Stimulated activated CD8-positive, alpha-beta memory T cell treated with anti-CD3 and anti-CD28 coated beads, Interleukin-12 subunit alpha, Interleukin-12 subunit beta, amount 100 ng/mL, for 24 hours (primary cell): Measurements from ENCODE around the gene HOMER2.

ENCODE experiments used
- DNase-seq: peaks from one replicate; pipeline ENCODE4 v3.0.0-alpha.2; 2020; ENCODE audit errors: extremely low read depth

HOMER2 gene

DNA sequence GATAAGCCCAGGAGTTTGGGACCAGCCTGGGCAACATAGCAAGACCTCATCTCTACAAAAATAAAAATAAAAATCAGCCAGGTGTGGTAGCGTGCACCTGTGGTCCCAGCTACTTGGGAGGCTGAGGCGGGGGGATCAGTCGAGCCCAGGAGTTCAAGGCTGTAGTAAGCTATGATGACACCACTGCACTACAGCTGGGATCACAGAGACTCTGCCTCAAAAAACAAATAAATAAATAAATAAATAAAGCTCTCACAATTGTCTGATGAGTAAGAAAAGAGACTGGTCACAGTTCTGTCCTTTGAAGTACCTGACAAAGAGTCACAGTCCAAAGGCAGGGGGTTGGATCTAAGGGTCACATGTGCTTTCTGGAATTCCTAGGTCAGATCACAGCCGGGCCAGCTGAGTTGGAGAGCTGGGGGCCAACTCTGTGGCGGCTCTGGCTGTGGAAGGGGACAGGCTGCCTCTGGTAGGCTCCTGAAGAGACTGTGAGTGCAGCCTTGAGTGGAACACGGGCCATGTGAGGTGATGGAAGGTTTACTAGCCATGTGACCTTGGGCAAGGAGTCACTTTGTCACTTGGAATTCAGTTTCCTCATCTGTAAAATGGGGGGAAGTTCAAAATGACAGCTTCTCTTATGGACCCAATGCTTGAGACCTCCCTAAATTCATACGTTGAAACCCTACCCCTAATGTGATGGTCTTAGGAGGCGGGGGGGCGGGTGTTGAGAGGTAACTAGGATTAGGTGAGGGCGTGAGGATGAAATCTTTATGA is 95.9 kb downstream of the HOMER2 start:
- DNase-seq, result no peak

DNA sequence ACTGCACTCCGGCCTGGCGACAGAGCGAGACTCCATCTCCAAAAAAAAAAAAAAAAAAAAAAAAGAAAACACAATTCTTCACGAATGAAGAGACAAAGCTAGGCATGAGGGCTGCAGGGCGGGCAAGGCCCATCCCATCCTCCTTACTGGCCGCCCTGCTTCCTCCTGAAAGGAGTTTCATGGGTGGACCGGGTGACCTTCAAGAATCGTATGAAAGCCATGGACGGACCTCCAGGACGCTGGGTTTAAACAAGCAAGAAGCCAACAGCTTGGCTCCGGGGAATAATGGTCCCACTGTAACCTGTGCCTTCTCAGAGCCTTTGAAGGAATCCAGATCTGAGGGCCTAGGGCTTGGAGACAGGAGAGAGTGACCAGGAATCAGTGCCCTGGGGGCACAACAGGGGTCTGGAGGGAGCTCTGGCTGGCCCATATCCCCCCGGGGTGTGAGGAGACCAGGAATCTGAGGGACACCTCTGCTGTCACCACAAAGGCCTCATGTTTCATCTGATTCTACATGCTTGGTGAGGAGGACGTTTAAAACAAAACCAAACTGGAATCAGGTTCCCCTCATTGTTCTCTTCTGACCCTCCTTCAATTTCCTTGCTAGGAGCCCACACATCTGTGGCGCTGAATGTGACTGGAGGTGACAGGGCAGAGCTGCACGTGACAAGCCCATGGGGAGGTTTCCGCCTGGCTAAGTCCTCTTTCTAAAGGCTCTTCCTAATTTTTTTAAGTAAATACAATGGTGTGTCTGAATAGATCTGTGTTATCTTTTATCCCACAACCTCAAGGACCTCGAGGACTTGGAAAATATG is 97.0 kb downstream of the HOMER2 start:
- no peak for DNase-seq

DNA sequence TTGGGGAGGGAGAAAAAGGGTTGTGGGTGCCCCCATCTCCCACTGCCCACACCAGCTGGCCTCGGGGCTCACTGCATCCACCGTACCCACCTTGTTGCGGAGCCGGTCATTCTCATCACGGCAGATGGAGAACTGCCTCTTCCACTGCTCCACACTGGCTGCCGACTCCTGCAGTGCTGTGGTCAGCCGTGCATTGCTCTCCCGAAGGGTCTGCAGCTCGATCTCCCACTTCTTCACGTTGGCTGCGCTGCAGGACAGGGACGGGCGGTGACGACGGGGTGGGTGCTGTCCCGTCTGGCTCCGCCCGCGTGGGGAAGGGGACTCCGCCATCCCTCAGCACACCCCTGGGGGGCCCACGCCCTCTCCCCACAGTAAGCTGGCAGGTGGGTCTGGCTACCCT is 98.0 kb downstream of the HOMER2 start:
- no peak for DNase-seq

DNA sequence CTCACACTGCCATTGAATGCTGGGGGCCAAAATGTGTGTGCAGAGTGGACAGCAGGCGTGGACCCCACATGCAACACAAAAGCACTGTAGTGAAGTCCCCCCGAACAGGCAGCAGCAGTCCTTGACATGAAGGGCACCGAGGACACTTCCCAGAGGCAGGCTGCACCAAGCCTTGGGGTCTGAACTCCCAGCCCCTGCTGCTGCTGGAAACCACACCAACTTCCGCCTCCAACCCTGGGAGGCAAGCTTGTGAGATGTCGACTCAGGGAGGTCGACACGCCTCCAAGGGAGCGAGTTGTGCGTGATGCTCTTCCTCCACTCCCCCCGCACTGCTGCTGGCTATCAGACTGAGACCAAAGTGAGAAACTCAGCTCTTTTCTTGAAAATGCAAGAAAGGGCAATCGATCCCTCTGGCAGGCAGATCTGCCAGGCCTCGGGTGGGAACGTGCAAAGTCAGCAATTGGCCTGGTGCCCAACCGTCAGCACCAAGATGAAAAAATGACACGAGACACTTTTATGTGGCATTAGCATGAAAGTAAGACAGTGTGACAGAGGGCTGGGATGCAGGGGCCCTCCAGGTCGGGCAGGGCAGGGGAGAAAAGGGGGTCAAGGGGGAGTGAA is 99.5 kb downstream of the HOMER2 start:
- DNase-seq, result no peak

DNA sequence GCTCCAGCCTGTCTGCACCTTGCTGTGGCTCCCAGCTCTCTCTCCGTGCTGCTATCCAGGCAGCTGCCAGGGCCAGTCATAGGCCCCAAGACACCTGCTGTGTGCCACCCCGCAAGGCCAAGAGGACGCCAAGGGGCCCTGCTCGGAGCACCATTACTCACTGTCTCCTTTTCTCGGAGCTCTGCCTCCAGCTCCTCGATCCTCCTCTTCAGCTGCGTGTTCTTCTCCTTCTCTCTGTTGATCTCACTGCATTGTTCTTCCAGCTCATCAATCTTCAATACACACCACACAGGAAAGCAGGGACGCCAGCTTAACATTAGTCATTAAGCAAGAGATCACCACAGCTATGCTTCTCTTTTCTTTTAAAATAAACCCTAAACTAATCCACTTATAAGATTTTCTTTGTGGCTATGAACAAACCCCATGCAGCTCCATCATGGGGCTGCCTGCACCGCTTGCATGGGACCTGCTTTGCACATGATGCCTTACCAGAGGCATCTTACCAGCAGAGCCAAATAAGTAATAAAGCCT is 100.5 kb downstream of the HOMER2 start:
- no peak for DNase-seq

DNA sequence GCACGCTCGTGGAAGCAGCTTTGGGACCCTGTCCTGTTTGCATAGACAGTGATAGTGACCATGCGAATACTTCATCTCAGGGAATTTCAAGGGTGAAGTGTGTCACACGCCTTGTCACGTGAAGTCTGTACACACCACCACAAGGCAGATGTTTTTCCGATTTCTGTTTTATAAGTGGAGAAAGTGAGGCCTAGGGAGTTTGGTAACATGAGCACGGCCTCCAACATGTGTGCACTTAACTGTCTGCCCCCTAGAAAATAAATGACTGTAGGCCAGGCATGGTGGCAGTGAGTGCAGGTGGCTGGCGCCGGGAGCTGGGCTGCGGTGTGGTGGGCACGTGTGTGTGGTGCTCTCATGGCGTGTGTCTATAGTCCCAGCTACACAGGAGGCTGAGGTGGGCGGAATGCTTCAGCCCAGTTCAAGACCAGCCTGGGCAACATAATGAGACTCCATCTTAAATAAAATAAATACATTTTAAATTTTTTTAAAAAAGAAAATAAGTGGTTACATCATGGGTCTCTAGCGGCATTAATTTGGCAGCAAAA is 101.1 kb downstream of the HOMER2 start:
- DNase-seq, result no peak

DNA sequence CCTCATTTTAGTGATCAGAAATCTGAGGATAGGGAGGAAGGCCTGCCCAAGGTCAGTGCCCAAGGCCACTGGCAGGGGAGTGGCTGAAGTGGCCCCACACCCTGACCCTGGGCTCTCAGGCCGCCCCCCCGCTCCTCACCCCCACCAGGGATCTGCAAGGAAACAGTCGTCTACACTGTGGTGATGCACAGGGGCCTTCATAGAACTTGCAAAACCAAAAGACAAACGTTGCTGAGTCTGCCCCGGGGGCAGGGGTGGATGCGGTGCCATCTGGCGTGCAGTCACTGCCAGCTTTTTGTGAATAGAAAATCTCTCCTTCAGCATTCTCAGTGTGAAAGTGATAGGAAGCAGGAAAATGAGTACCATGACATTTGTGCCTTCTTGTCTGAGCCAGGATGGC is 101.8 kb downstream of the HOMER2 start:
- DNase-seq, result no peak

DNA sequence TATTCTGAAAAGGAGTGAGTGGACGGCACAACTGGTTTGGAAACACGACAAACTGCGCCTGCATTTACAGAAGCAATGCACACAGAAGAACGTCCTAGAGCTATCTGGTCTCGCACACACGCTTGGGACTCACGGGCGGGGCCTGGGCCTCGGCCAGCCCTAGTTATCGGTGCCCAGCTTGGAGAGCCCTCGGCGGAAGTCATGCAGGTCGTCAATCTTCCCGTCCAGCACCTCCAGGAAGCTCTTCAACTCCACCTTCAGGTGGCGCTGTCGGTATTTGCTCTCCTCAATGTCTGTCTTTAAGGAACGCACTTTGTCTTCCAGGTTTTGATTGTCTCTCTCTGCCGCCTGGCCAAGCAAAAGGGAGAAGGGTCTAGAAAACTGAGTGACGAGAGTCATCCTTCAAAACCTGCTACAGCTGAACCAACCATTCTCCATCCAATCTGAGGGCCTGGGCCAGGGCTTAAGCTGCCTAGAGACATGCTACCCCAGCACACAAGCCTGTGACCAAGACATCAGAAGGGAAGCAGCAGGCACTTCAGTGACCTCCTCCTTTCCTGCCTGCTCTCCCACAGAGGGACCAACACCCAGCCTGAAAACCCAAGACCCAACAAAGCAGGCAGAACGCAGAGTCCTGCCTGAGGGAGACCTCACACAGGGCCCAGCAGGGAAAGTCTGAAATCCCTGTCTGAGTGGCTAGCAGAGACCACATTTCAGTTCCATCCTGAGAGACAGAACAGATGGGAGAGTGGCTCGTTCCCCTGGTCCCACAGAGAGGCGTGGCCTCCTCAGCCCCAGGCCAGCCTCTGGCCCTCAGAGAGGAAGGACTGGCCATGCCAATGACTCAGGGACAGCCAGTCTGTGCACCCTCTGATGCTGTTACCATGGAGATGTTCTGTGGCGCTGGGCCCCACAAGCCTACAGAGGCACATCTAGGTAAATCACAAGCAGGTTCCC is 102.7 kb downstream of the HOMER2 start:
- DNase-seq, result peak; percentile 7

DNA sequence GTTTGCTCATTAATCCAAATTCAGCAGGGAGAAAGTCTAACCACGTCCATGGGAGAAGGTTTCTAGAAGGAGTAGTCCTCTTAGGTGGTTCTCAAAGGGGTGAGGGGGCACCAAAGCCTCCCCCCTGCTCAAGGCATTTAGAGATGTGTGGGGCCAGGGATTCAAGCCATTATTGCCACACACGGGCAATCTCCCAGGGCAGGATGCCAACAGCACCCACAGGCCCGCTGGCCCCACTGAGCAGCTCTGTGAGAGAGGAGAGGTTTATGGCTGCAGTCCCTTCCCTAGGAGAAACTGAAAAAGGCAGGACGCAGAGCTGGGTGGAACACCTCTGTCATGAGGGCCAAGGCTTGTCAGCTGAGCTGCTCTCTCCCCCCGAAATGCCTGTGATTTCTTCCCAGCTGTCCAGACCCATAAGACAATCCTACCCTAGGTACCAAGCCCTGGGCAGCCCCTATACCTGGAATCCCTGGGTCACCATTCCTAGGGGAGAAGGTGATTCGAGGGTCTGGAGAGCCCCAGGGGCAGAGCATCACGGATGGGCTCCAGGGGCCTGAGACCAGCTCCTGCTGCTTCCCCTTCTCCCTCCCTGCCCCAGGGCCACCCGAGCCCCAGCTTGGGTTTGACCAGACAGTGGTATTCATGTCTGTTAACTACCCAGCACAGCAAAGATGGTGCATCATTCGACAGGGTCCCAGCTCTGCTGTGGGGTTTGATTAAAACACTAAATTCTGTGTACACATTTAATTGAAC is 104.1 kb downstream of the HOMER2 start:
- no peak for DNase-seq

DNA sequence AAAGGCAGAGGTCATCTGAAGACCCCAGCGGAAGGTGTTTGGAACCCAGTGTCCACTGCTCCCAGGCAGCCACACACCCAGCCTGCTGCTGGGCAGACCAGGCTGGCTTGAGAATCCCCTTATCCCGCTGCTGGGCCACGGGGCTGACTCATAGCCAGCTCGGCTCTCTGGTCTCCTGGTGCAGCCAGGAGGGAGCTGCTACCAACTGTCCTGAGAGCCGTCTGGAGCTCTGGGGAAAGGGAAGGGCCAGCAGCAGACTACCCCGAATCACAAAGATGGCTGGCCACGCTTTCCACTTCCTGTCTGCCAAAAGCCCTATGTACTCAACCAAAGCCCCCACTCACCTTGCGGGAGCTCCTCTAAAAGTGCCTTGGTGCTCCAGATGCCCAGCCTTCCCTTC is 104.8 kb downstream of the HOMER2 start:
- no peak for DNase-seq

DNA sequence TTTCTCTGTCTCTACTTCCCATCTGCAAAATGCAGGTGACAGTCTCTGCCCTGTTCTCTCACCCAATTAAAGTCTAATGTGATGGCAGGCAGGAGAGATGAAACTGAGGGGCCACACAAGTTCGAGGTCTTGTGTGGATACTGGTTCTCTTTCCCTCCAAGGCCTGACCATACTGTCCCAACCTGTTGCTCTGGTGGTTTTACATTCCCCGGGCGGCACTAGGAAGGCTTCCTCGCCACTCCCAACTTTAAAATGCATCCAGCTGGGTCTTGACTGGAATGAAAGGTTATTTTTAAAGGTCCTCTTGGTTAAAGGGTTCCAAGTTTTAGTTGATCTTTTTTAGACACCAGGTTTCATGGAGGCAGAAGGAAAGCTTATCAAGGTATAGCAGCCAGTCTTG is 105.9 kb downstream of the HOMER2 start:
- DNase-seq, result no peak

DNA sequence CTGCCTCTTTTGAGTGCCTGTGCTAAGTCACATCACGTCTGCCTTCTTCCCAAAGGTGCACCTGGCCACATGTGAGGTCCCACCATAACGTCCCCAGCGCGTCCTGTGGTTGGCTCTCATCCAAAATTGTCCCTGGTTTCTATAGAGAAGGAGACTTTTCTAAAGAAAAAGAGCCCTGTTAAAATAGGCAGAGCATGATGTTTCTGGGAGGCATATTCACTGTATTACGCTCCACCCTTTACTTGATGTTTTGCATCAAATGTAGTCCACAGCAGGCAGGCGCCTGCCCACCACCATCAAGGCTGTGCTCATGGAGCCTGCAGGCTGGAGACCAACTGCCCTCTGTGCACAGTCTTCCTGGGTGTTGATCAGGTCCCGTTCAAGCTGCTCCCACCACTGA is 106.8 kb downstream of the HOMER2 start:
- DNase-seq, result no peak

DNA sequence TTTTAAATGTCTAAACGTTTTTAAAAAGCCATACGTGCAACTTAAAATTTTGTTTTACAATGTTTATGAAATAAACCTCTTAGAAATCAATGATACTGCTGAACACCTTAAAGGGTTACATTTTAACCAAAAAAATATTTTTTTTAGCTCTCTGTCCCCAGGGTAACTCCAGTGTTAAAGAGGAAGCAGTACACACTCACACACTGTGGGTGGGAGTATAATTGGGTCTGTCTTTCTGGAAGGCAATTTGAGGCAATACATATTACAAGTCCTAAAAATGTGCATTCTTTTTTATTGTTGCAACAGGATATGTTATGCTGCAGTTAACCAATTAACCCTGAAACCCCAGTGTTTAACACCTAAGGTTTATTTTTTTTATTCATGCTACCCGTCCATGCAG is 109.0 kb downstream of the HOMER2 start:
- no peak for DNase-seq

DNA sequence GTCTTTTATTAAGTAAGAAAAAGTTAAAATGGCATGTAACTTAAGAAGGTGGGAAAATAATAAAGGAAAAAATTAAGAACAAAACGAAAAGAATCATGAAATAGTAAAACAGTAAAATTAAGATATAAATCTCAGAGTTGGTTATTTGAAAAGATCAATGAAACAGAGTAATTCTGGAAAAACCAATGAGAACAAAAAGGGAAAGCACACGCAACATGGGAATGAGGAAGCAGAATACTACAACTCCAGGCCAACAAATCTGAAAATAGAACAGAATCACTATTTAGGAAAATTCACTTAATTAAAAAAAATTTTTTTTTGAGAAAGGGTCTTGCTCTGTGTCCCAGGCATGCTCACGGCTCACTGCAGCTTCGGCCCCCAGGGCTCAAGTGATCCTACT is 112.4 kb downstream of the HOMER2 start:
- no peak for DNase-seq

DNA sequence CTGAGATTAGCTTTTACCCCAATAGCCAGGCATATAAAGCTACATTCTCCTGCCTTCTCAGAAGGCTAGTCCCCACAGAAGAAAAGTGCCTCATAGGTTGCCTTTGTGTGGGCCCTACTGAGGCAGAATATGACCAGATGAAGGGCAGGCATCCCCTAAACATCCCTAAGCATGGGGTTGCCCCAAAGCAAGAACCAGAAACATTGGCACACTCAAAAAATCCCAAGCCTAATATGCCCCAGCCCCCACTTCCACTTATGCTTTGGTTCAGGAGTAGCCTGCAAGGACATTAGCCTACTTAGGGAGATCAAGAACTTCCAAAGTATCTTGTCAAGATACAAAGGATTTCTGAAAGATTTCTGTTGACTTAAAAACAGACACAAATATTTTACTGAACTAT is 113.4 kb downstream of the HOMER2 start:
- no peak for DNase-seq

DNA sequence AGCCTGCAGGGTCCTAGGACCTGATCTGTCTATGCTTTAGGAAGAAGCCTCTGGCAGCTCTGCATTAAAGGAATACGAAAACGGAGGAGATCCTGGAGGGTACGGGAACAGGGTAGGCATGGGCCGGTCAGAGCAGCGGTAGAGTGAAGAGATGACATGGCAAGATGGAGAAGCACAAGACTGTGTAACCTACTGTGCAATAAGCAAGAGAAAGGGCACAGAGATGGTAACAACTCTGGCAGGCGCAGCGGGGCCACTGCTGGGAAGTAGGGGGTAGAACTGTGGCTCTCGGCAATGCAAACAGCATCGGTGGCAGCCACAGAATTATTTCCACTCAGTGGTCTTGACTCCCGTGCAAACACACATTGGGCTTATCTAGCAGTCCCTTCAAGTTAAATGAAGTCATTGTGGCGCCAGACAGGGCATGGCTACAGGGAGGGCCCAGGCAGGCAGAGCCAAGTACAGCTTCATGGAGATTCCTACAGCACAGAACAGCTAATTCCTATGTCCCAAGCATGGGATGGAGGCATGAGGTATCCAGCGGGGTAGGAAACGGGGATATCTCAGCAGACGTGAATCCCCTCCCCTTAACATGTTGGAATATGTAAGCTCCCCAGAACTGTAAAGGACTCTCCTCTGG is 114.3 kb downstream of the HOMER2 start:
- no peak for DNase-seq

DNA sequence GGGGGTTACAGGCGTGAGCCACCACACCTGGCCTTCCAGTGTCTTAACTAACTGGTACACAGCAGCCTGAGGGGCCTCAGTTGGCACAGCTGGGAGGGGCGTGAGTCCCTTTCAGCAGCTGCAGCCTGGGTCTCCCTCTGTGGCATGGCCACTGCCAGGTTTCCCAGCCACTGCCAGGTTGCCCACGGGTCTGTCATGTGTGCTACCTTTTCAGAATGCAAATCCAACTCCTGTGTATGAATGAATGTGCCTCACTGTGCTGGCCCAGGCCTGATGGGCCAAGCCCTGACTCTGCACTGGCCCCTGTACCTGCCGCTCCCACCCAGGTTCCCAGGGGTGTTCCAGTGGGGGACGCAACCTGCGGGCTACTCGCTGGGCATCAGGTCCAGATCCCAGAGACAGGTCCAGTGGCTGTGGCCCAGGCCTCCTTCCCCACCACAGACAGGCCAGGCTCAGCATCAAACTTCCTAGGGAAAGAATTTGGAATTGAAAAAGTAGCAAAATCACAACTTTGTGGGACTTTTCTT is 117.1 kb downstream of the HOMER2 start:
- DNase-seq, result no peak

DNA sequence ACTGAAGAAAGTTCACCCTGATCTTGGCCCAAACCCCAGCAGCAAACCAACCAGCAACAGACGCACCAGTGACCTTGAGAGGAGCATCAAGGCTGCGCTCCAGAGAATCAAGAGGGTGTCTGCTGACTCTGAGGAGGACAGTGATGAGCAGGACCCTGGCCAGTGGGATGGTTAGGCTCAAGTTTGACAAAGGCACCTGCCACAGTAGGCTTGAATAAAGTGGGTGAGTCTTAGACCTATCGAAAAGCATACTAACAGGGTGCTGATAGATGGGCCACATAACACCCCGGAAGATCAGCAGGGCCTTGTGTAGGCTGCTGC is 119.2 kb downstream of the HOMER2 start:
- DNase-seq, result no peak

DNA sequence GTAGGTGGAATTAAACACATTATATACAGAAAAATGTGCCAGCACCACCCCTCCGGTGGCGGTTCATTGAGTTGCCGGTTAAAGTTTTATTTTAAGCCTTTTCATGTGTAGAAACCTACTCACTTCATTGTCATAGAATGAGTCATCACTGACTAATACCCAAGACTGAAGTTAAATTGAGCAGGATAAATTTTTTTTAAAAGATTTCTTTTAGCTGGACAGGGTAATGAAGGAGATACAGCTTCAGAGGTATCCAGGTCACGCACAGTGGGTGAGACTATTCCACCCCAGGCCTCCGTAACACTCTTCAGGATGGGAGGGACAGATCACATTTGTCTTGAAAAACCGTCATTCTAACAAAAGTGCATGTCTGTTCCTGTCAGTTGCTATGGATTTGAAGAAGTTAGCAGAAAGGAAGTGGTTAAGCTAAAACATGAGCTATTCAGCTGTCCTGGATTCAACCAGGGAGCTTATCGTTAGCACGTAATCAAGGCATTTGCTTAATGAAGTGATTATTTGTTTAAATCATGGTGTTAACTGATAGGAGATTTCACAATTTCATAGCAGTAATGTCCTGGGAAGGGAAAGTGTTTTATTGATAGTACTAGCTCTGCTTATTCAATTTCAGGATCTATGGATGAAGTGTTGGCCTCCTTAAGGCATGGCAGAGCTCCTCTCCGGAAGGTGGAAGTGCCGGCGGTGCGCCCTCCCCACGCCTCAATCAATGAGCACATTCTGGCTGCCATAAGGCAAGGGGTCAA is 119.7 kb downstream of the HOMER2 start:
- DNase-seq, result no peak
